ENCODE results near the gene DCLK3. TPM values are rescaled to one million over a fixed set of nuclear protein-coding genes. Genes with fewer than 3 reads are reported as not detected.

DCLK3 gene
- total and polyA plus RNA-seq, 2 of the 4 experiments (the other 2 are of a cell fraction): not detected

DNA sequence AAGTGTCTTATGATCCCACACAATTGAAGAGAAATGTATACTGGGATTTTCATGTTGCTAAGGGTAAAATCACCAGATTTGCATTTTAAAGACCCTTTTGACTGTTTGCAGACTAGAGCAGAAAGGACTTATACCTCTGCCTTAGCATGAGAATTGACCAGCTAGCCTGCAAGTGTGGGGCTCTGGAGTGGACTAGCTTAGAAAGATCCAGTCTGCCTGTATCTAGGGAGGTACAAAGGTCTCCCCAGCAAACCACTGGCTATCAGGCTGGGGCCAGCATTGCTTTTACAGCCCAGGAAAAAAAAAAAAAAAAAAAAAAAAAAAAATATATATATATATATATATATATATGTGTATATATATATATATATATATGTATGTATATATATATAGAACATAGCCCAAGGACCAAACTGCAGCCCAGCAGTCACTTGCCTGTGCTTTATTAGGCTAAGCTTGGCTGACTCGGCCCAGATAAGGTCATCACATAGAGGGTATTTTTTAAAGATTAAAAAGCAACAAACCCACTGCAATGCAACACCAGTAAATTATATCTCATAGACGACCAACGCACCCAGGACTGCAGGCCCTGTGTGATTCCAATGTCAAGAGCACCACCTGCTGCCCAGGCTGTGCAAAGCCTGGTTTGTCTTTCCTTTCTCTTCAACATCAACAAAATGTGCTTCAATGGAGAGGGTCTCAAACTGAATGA, 63.7 kb downstream of the DCLK3 start (continued):
- peak; percentile 97 for TF ChIP-seq SMC3 (IDR thresholded peaks at IDR 0.05; ENCODE audit: low read depth, low read length)

DNA sequence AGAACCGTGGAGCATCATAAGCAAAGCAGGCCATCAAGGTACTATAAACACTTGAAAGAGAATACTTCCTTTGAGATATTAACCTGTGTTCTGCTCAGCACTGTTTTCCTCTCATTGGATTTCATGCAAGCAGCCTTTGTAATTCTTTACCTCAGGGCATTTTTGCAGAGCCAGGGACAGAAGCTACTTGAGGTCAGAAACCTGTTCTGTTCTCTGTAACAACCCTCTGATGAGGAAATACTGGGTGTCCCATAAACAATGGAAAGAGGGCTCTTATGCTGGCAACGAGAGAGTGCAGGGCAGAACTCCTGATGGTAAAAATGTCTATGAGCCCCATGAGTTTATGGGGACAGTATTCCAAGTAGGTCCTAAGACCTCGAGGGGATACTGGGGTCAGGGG, 66.0 kb downstream of the DCLK3 start:
- Histone ChIP-seq H3K9me1 (ENCODE audit: insufficient read depth, low read length) (peaks cover 11% of the 10 kb centered on the region; the same call in 1 of the 2 replicates), H3K14ac (replicated peaks; ENCODE audit: low read depth, low read length) (no peak overlapping the region), H3K79me1 (ENCODE audit: low read depth in 1 of 2, low read length in 2 of 2) (no peaks in the 10 kb centered on the region), H2AK9ac (replicated peaks; ENCODE audit: low read depth, low read length, poor library complexity) (no peak overlapping the region), H3K9ac (ENCODE audit: low read depth, low read length) (no peak overlapping the region), H4K8ac (ENCODE audit: low read depth in 2 of 2, low read length in 2 of 2) (no peak overlapping the region), H2BK120ac (ENCODE audit: low read depth, low read length) (no peak overlapping the region), H3K23ac (ENCODE audit: low read depth, low read length) (no peak overlapping the region), H3K4me2 (ENCODE audit: low read depth, low read length) (no peak overlapping the region), H3K36me3 (ENCODE audit: control insufficient read depth, insufficient read depth, low read length) (no peaks in the 10 kb centered on the region), H3K4me3 (ENCODE audit: insufficient read depth, low read depth, low read length) (no peak overlapping the region), H3K4ac (ENCODE audit: low read depth, low read length) (no peak overlapping the region), H3K27ac (ENCODE audit: insufficient read depth, low read length) (no peak overlapping the region), H3K9me3 (ENCODE audit: control insufficient read depth, insufficient read depth, low read length) (peaks cover 2% of the 10 kb centered on the region), H2AK5ac (ENCODE audit: low read depth, low read length) (no peak overlapping the region), H2AFZ (replicated peaks; ENCODE audit: low read length, poor library complexity) (no peak overlapping the region), H2BK5ac (ENCODE audit: low read depth, low read length, poor library complexity, severe bottlenecking) (no peak overlapping the region), H3K18ac (ENCODE audit: low read depth, low read length) (no peak overlapping the region), H4K20me1 (ENCODE audit: insufficient read depth, low read length) (no peaks in the 10 kb centered on the region), H3K4me1 (ENCODE audit: control insufficient read depth, insufficient read depth, low read length) (peaks cover 3% of the 10 kb centered on the region; the same call in 1 of the 2 replicates), H3K56ac (ENCODE audit: extremely low read depth, insufficient read depth, low read length) (no peak overlapping the region), H2BK20ac (ENCODE audit: low read depth, low read length) (no peak overlapping the region), H4K91ac (ENCODE audit: insufficient read depth, low read depth, low read length) (no peak overlapping the region), H2BK15ac (ENCODE audit: low read depth, low read length) (no peak overlapping the region), H4K5ac (ENCODE audit: low read depth, low read length) (no peak overlapping the region), H3K27me3 (ENCODE audit: control insufficient read depth, insufficient read depth, low read length) (no peaks in the 10 kb centered on the region)
- WGBS, 2 experiments (ENCODE audit: extremely low coverage in 2 of 2, insufficient read length in 1 of 2): no CpG with 5 or more reads among the region's 3 CpGs
- ChIA-PET POLR2A (ENCODE audit: unreplicated experiment) (no interaction called here), CTCF (no interaction called here)
- intact Hi-C loops (cut with micrococcal nuclease): loop anchor here (5.0 kb wide), 1 partner anchor 291 kb away; no protein-coding TSS in a partner anchor
- ATAC-seq (ENCODE audit: low read depth) (no peak), DNase-seq (no peak)
- no TSS peak for BruUV-seq (replicated peaks)
- dilution Hi-C loops (cut with HindIII; ENCODE audit: low sequenced_read_pairs, unreplicated experiment): no loop called here
- TF ChIP-seq POLR2A (IDR thresholded peaks at IDR 0.05; ENCODE audit: low read depth, low read length) (no peak), CHD1 (IDR thresholded peaks at IDR 0.05; ENCODE audit: low read depth, low read length) (no peak), BHLHE40 (IDR thresholded peaks at IDR 0.05; ENCODE audit: low read depth, low read length) (no peak)
- TF ChIP-seq, protein P1, sequence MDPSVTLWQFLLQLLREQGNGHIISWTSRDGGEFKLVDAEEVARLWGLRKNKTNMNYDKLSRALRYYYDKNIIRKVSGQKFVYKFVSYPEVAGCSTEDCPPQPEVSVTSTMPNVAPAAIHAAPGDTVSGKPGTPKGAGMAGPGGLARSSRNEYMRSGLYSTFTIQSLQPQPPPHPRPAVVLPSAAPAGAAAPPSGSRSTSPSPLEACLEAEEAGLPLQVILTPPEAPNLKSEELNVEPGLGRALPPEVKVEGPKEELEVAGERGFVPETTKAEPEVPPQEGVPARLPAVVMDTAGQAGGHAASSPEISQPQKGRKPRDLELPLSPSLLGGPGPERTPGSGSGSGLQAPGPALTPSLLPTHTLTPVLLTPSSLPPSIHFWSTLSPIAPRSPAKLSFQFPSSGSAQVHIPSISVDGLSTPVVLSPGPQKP (IDR thresholded peaks at IDR 0.05; ENCODE audit: borderline replicate concordance, low read depth, low read length): no peak
- in situ Hi-C loops (cut with MboI; ENCODE audit: low sequenced_read_pairs): loop anchor here (5.0 kb wide), 1 partner anchor 731 kb away; no protein-coding TSS in a partner anchor
